Panc1 (cell line): ENCODE measurements around the gene CHST1. TPM values are rescaled to one million over a fixed set of nuclear protein-coding genes. Genes with fewer than 3 reads are reported as not detected.

ENCODE experiments used
- ATAC-seq: fragments of 200-7000 bp; cut with Tn5 transposase; 2 replicates; pipeline ENCODE4 v1.9.1; 2020; ENCODE audit warnings: mild to moderate bottlenecking, moderate library complexity
- BruUV-seq: library from RNA; stranded (reverse); fragments of 400-500 nt; replicated peaks from 2 replicates; lab custom pipeline; 2021; lab: Mats Ljungman, UMichigan
- CTCF ChIA-PET: fragments of 300-600 bp; sonication (Branson Sonifier 250); formaldehyde crosslinking; loops from one replicate; lab custom pipeline; 2022; ENCODE audit warnings: antibody characterized with exemption; lab: Charles Lee
- POLR2A ChIA-PET: fragments of 300-600 bp; sonication (Branson Sonifier 250); formaldehyde crosslinking; loops from one replicate; lab custom pipeline; 2022; ENCODE audit warnings: antibody characterized with exemption; lab: Charles Lee
- DNase-seq: peaks from one replicate; pipeline ENCODE4 v3.0.0-alpha.2; 2010; ENCODE audit warnings: low read depth, low spot score
- H3K27ac ChIP-seq: 2 replicates; pipeline ENCODE4 v1.5.1; 2011; ENCODE audit warnings: mild to moderate bottlenecking, low read length, inconsistent platforms
- H3K27me3 ChIP-seq: fragments of 200-500 bp; sonication (Bioruptor generic); 2 replicates; pipeline ENCODE4 v1.6.0; 2014; ENCODE audit warnings: low read length, inconsistent platforms; ENCODE audit not compliant: control insufficient read depth, insufficient read depth
- H3K36me3 ChIP-seq: fragments of 200-500 bp; sonication (Bioruptor generic); 2 replicates; pipeline ENCODE4 v1.5.1; 2014; ENCODE audit warnings: inconsistent platforms, mild to moderate bottlenecking, low read length, moderate library complexity; ENCODE audit not compliant: control insufficient read depth, insufficient read depth
- H3K4me1 ChIP-seq: 2 replicates; pipeline ENCODE4 v1.5.1; 2011; ENCODE audit warnings: inconsistent platforms, mild to moderate bottlenecking, low read length, moderate library complexity; ENCODE audit not compliant: control insufficient read depth, insufficient read depth
- H3K4me3 ChIP-seq, 2 experiments: 2 replicates each; pipeline ENCODE4 v1.5.1; 2011 to 2012; ENCODE audit warnings: low read depth in 2 of 2, low read length in 2 of 2, mild to moderate bottlenecking in 2 of 2, inconsistent platforms in 1 of 2, moderate library complexity in 1 of 2
- H3K9me3 ChIP-seq: fragments of 200-500 bp; sonication (Bioruptor generic); 2 replicates; pipeline ENCODE4 v1.5.1; 2014; ENCODE audit warnings: low read depth, mild to moderate bottlenecking, inconsistent platforms, low read length, moderate library complexity; ENCODE audit not compliant: control insufficient read depth, insufficient read depth
- CTCF ChIP-seq: fragments of 450-650 bp; IDR thresholded peaks from 2 replicates; pipeline ENCODE4 v1.5.1; 2017; ENCODE audit warnings: mild to moderate bottlenecking
- POLR2AphosphoS5 ChIP-seq: IDR thresholded peaks from 2 replicates; pipeline ENCODE4 v1.6.1; 2012; ENCODE audit warnings: mild to moderate bottlenecking, low read depth, low read length, moderate library complexity
- REST ChIP-seq, 2 experiments: IDR thresholded peaks; 2 replicates each; pipeline ENCODE4 v1.6.1; 2011 to 2012; ENCODE audit warnings: low read depth in 2 of 2, control low read depth in 1 of 2, low read length in 1 of 2, mild to moderate bottlenecking in 1 of 2, moderate library complexity in 1 of 2; ENCODE audit not compliant: insufficient read depth in 1 of 2
- SIN3A ChIP-seq: IDR thresholded peaks from 2 replicates; pipeline ENCODE4 v1.6.1; 2012; ENCODE audit warnings: low read depth, mild to moderate bottlenecking, low read length, moderate library complexity, borderline replicate concordance; ENCODE audit not compliant: insufficient read depth
- TCF7L2 ChIP-seq: IDR thresholded peaks from 2 replicates; pipeline ENCODE4 v1.6.1; 2011; ENCODE audit warnings: mild to moderate bottlenecking, low read depth, low read length, inconsistent platforms
- in situ Hi-C: cut with HindIII; loops from 2 replicates; pipeline ENCODE4 v1.10.0; 2016; ENCODE audit warnings: low sequenced_read_pairs, low pct_unique_long_range_greater_than_20kb
- intact Hi-C: fragments of 100-400 bp; cut with micrococcal nuclease; formaldehyde crosslinking; loops from one replicate; pipeline ENCODE4 v1.10.0; 2022; ENCODE audit not compliant: unreplicated experiment
- total RNA-seq: library from RNA; stranded (reverse); gene quantifications from one replicate; pipeline ENCODE4 v1.2.1, GENCODE V29; 2021; ENCODE audit not compliant: unreplicated experiment

CHST1 gene
- total RNA-seq, 1 experiment from 2014 or later = not detected

- CTCF ChIA-PET = no interaction called here
- Histone ChIP-seq H3K4me1 (no peaks in the 10 kb centered on the region), H3K4me3 (no peak overlapping the region), H3K27ac (no peak overlapping the region), H3K9me3 (peaks cover 3% of the 10 kb centered on the region; the same call in 1 of the 2 replicates), H3K27me3 (peaks cover 12% of the 10 kb centered on the region), H3K36me3 (no peaks in the 10 kb centered on the region)
- in situ Hi-C loops = no loop called here
- intact Hi-C loops = no loop called here
- ATAC-seq (no peak), DNase-seq (no peak)
- TF ChIP-seq CTCF (no peak), REST (IDR thresholded peaks at IDR 0.05; ENCODE audit: insufficient read depth in 1 of 2, low read depth in 2 of 2, low read length in 1 of 2) (no peak), TCF7L2 (no peak), SIN3A (no peak), POLR2AphosphoS5 (no peak)
- POLR2A ChIA-PET = no interaction called here
- BruUV-seq = no TSS peak
Measured at GRCh38 chr11:45616802-45617549, 48.4 kb downstream of the CHST1 start.

- no peak for TF ChIP-seq SIN3A
- TF ChIP-seq TCF7L2 = no peak
- no peak for TF ChIP-seq POLR2AphosphoS5
- TF ChIP-seq REST (IDR thresholded peaks at IDR 0.05; ENCODE audit: insufficient read depth in 1 of 2, low read depth in 2 of 2, low read length in 1 of 2) = no peak
- TF ChIP-seq CTCF = no peak
- H3K4me3 ChIP-seq = no peak overlapping the region
- no peaks in the 10 kb centered on the region for H3K4me1 ChIP-seq
- DNase-seq (no peak), ATAC-seq (no peak)
- peaks cover 16% of the 10 kb centered on the region for H3K27me3 ChIP-seq
- BruUV-seq = no TSS peak
- H3K27ac ChIP-seq = no peak overlapping the region
- H3K9me3 ChIP-seq = no peaks in the 10 kb centered on the region
- intact Hi-C loops = no loop called here
- no peaks in the 10 kb centered on the region for H3K36me3 ChIP-seq
- ChIA-PET POLR2A (no interaction called here), CTCF (no interaction called here)
- in situ Hi-C loops = no loop called here
Measured at GRCh38 chr11:45615182-45615792, 50.1 kb downstream of the CHST1 start.
